Transverse colon (tissue), 4 donors: ENCODE results near the gene TUBB2B.
A peak's percentile ranks its signal among the peaks of the same experiment; 100 is the strongest.

Experiments
- EP300 ChIP-seq: sonication (generic); formaldehyde crosslinking; IDR thresholded peaks from one replicate; pipeline ENCODE4 v1.6.1; 2017; ENCODE audit warnings: antibody characterized with exemption, low read depth
- POLR2A ChIP-seq: fragments of 450-650 bp; IDR thresholded peaks from one replicate; pipeline ENCODE4 v1.6.1; 2016; ENCODE audit warnings: antibody characterized with exemption, mild to moderate bottlenecking, moderate library complexity
- POLR2AphosphoS5 ChIP-seq, 3 donors: sonication (generic); formaldehyde crosslinking; IDR thresholded peaks; one replicate each; pipeline ENCODE4 v1.6.1; 2016; ENCODE audit warnings: antibody characterized with exemption in 3 of 3
- TF ChIP-seq, protein P1 (sequence below), 5 experiments: fragments of 200-600 bp in 3 of 5; fragments of 450-650 bp in 2 of 5; sonication (generic) in 3 of 5; IDR thresholded peaks; 1 replicate in 2 of 5; 2 replicates in 3 of 5; pipeline ENCODE4 v1.5.1; 2016 to 2017; ENCODE audit warnings: antibody characterized with exemption in 5 of 5, inconsistent platforms in 3 of 5, mild to moderate bottlenecking in 2 of 5, moderate library complexity in 1 of 5

DNA sequence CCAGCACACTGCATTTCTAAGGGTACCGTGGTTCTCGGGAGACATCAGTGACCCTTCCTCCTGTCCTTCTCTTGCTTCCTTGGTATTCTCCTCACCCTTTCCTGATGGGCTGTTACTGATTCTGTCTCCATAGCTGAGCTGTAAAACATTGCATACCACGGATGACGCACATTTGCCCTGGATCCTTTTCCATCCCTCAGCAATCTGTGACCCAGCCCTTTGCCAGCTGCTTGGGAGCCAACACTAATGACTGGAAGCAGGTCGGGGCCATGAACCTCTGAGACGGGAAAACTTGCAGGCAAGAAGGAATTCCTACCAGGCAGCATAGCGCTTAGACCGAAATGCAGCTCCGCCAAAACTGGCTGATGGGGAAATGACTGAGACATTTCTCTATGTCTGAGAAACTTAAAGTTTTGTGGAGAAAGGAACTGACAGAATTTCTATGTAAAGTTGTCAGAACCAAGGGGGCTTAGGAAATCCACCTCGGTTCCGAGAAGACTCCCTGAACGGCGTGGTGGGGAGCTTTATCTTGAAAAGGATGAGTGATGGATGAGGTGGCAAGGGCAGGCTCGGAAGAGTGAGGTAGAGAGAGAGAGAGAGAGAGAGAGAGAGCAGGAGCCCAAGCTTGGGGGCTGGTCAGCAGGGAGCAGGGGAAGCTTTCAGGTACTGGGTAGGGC, 19.2 kb downstream of the TUBB2B start:
- TF ChIP-seq, protein P1, sequence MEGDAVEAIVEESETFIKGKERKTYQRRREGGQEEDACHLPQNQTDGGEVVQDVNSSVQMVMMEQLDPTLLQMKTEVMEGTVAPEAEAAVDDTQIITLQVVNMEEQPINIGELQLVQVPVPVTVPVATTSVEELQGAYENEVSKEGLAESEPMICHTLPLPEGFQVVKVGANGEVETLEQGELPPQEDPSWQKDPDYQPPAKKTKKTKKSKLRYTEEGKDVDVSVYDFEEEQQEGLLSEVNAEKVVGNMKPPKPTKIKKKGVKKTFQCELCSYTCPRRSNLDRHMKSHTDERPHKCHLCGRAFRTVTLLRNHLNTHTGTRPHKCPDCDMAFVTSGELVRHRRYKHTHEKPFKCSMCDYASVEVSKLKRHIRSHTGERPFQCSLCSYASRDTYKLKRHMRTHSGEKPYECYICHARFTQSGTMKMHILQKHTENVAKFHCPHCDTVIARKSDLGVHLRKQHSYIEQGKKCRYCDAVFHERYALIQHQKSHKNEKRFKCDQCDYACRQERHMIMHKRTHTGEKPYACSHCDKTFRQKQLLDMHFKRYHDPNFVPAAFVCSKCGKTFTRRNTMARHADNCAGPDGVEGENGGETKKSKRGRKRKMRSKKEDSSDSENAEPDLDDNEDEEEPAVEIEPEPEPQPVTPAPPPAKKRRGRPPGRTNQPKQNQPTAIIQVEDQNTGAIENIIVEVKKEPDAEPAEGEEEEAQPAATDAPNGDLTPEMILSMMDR (IDR thresholded peaks at IDR 0.05), result no peak
- no peak for TF ChIP-seq POLR2A
- TF ChIP-seq POLR2AphosphoS5 (IDR thresholded peaks at IDR 0.05), result peak in 1 of 3 donors; percentile 45
- TF ChIP-seq EP300, result no peak
